Glomerular visceral epithelial cell (primary cell): ENCODE results near the gene TDRD3.
"Not testable (repeated sequence)": the region's sequence is repeated elsewhere in the genome, so short reads cannot be mapped to it uniquely, and the experiment has no call there.

ENCODE experiments used
- DNase-seq: peaks from one replicate; pipeline ENCODE4 v3.0.0-alpha.2; 2016; ENCODE audit errors: extremely low spot score

Gene TDRD3

DNA sequence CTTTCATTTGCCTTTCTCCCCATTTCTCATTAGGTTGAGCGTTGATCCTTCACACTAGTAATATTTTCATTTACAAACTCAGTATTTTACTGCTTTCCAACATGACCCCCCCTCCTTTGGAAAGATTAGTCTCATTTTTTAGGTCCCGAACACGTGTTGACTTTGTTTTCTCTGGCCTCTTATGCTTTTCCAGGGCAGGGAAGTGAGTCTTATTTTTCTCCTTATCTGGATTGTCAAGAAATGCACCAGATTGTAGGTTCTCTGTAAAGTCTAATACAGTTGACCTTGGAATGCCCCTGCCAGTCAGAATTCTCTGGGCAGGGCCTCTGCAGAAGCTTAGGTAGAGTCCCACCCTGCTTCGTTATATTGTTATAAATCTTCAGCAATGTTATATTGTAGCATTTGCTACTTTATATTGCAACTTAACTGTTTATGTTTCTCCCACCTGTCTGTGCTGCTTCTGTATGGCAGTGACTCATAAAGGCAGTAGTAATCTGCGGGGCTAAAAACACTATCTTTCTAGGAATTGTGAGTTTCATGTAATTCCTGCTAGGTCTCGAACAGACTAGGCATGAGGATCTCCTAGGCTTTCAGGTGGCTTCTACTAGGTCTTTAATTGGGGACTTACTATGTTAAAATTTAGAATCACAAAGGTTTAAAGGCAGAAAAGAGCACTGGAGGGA, 2.0 kb downstream of the TDRD3 start:
- peak; percentile 6 for DNase-seq

DNA sequence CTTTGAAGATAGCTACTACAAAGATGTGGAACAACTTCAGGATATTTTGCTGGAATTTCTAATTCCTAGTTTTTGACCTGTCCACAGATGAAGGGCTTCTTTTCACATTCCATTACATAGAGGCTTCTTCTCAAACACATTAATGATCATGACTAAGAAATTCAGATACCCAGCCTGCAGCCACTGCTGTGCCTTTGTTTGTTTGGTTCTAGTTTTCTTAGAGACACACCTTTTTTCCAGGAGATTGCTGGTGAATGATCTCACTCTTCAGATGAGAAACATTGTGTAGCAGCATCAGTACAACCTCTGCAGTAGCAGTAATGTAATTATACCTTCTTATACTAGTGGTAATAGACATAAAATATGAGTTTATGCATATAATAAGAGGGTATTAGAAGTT, 5.0 kb downstream of the TDRD3 start:
- peak; percentile 17 for DNase-seq

DNA sequence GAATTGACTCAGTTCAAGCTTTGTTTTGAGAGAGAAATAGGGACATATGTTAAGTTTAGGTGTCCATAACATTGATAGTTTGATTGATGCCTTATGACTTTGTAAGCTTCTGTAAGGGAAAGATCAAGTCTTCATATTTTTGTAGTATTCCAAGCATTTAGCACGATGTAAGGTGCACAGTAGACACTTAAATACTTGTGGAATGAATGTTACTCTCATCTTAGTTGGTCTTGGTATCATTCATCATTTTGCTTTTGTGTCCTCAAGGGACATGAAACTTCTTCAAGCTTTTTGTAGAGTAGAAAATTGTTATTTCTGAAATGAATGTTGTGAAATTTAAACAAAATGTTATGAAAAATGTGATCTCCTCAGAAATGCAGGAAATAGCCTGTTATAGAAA, 10.1 kb downstream of the TDRD3 start:
- no peak for DNase-seq

DNA sequence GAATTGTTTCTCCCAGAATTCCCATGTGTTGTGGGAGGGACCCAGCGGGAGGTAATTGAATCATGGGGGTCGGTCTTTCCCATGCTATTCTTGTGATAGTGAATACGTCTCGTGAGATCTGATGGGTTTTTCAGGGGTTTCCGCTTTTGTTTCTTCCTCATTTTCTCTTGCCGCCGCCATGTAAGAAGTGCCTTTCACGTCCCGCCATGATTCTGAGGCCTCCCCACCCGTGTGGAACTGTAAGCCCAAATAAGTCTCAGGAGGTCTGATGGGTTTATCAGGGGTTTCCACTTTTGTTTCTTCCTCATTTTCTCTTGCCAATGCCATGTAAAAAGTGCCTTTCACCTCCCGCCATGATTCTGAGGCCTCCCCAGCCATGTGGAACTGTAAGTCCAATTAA, 10.8 kb downstream of the TDRD3 start:
- DNase-seq: not testable (repeated sequence)

- DNase-seq: not testable (repeated sequence)
Observed at GRCh38 chr13:60409574-60410292, 12.7 kb downstream of the TDRD3 start.

GRCh38 chr13:60410299-60410698, 13.3 kb downstream of the TDRD3 start:
- no peak for DNase-seq

- DNase-seq: no peak
Observed at GRCh38 chr13:60411464-60411863, 14.4 kb downstream of the TDRD3 start.

GRCh38 chr13:60411983-60412382, 15.0 kb downstream of the TDRD3 start:
- DNase-seq: no peak

DNA sequence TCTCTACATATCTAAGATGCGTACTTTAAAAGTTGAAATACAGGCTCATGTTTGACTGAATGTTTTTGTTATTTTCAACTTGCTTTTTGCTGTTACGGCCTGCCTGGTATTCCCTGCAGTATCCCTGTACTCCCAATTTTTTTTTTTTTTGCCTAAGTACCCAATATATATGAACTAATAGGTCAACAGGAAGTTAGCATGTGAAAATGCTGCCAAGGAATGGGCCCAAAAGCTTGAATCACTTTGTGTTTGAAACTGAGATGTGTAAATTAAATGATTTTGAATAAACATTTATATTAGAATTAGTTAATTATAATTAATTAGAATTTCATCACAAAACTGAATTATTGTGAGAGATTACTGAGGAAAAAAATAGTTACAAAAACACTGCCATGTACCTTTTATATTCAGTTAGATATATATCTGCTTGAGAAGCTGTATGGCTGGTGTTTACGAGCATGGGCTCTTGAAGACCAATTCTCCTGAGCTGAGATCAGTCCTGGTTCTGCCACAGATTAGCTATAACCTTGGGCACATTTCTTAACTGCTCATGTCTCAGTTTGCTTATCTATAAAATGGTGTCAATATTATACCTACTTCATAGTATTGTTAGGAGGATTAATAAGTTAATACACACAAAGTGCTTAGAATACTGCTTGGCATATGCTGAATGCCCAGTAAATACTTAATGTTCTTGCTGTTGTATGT, 16.0 kb downstream of the TDRD3 start:
- no peak for DNase-seq

GRCh38 chr13:60414177-60414576, 17.2 kb downstream of the TDRD3 start:
- DNase-seq: no peak

GRCh38 chr13:60417734-60418133, 20.7 kb downstream of the TDRD3 start:
- DNase-seq: no peak

DNA sequence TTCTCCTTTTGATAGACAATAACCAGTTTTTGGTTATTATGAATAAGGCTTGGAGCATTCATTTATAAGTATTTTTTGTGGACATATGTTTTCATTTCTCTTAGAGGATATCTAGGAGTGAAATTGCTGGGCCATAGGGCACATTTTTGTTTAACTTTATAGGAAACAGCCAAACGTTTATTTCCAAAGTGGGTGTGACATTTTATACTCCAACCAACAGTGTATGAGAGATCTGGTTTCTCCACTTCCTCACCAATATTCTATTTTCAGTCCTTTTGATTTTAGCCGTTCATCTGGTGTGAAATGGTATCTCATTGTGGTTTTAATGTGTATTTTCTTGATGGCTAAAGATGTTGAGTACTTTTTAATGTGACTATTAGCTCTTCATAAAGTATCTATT, 21.9 kb downstream of the TDRD3 start:
- DNase-seq: no peak

GRCh38 chr13:60425332-60425731, 28.3 kb downstream of the TDRD3 start:
- no peak for DNase-seq

GRCh38 chr13:60426075-60426474, 29.1 kb downstream of the TDRD3 start:
- no peak for DNase-seq

DNA sequence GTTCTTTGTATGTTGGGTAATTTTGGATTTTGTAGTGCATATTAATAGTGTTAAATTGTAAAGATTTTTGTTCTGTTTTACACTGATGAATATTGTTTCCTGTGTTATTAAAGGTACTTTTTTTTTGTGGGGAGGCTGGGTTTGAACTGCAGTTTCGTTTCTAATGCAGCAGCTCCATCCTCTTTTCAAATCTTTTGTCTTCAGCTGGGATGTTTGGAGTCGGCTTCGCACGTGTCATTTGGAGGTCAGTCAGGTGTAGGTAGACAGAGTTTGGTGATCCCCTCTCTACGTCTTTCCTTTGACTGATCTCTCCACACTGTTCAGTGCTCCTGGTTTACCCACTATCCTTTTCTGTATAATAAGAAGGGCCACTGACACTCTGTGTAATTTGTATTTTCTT, 30.3 kb downstream of the TDRD3 start:
- DNase-seq: no peak

GRCh38 chr13:60431108-60431700, 34.2 kb downstream of the TDRD3 start:
- peak; percentile 57 for DNase-seq

DNA sequence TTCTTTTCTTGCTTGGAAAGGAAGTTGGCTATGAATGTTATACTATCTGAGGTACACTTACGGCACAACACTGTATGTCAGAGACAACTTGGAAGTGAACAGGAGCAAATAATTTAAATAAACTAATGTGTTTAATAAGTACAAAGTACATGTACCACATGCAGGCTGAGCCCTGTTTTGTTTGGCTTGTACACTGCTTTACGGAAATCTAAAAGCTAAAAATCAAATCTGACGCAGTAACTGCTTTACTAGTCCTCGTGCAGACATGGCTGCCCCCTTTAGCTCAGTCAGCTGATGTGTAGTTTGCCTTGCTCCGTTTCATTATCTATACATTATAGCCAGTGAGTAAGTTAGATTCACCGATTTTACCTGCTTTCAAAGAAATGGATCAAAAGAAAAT, 36.5 kb downstream of the TDRD3 start:
- no peak for DNase-seq

DNA sequence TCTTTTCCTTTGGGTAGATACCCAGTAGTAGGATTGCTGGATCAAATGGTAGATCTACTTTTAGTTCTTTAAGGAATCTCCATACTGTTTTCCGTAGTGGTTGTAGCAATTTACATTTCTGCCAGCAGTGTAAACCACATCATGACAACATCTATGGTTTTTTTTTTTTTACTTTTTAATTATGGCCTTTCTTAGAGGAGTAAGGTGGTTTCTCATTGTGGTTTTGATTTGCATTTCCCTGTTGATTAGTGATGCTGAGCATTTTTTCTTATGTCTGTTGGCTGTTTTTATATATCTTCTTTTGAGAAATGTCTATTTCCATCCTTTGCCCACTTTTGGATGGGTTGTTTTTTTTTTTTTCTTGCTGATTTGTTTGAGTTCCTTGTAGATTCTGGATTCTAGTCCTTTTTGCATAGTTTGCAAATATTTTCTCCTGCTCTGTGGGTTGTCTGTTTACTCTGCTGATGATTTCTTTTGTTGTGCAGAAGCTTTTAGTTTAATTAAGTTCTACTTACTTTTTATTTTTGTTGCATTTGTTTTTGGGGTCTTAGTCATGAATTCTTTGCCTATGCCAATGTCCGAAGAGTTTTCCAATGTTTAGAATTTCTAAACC, 38.8 kb downstream of the TDRD3 start:
- DNase-seq: no peak

- DNase-seq: no peak
Observed at GRCh38 chr13:60439201-60439600, 42.2 kb downstream of the TDRD3 start.

DNA sequence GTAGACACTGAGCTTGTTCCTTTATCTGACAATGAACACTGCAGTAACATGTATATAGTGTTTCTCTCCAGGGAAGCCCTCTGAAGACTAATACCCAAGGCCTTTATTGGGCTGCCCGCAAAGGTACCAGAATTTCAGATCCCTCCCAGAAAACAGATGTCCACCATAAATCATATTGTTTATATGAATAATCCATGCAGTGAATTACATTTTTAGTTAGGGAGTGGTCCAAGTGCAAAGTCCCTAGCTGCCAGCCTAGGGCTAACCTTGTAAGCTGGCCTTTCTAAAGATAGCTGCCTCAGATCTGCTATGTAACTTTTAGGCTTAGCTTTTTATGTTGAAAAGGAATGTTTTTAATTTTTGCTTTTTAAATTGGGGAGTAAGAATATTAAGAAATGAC, 44.7 kb downstream of the TDRD3 start:
- no peak for DNase-seq

DNA sequence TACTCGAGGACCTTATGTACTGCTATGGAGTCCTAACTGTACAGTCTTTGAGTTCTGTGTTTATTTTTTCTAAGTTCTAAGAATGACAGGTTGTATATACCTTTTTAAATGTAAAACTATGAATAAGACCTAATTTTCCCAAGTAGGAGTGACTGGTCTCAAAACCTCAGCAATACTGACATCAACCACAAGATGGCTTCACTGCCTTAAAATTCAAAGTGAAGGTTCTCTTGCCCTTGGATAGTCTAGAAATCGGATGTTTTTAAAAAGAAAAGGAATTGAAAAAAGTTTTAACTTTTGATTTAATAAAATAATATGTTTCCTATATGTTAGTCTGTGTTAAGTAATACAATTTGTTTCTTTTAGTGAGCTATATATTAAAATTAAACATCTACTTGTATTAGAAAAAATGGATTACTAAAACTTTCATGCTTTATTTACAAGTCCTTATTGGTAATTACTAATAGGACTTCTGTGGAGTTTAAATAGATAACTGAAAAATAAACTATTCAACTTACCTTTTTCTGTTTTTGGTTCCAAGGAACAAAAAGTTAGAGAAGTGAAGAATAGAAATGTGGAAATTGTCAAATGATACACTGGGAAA, 52.0 kb downstream of the TDRD3 start:
- DNase-seq: peak; percentile 50

DNA sequence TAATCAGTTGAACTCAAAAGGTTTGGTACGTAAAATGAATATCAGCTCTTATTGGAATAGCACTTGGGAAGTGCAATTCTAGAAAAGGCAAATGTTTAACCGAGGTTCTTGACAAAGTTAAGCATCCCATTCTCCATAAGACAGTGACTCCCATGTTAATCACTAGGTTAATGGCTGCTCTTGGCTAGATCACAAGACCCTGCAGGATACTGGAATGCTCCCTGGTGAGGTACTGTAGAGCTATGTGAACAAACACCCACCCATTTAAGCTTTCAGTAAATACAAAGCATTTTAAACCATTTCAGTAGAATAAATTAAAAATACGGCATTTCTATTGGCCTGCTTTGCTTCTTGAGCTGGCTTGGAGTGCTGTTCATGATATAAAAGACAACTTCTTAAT, 56.5 kb downstream of the TDRD3 start:
- peak; percentile 3 for DNase-seq
